Measurements from ENCODE around the gene CCDC18.
A peak's percentile ranks its signal among the peaks of the same experiment; 100 is the strongest.
"Not testable (repeated sequence)": the region's sequence is repeated elsewhere in the genome, so short reads cannot be mapped to it uniquely, and the experiment has no call there.

The CCDC18 gene

DNA sequence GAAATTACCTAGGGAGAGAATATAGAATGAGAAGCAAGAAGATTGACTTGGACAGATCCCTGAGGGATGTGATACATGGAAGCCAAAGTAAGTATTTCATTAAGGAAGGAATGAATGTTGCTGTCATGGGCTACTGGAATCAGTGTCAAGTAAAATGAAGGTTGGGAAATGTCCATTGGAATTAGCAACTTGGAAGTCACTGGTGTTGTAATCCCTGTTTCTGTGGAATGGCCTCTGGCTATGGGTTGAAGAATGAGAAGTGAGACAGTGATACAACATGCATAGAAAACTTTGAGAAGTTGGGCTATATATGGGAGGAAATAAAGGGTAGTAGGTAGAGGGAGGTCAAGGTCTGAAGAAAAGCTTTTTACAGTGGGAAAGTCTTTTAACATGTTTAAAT is 54.7 kb downstream of the CCDC18 start:
- FAIRE-seq: no peak
- no peak for DNase-seq (ENCODE audit: low spot score)

DNA sequence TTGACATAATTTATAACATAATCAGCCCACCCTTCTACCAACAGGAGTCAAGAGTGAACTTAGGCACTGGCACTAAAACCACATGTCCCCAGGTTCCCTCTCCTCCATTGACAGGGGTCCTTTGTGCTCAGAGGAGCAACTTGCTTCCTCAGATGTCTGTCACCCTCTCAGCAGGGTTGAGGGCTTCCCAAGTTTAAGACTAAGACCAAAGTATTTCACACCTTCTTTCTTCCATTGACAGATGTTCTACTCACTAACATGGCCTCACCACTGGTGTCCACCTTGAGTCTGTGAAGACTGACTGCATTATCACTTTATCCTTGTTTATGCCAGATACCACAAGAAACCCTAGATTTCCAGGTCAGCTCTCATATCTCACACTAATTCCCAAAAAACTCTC is 56.5 kb downstream of the CCDC18 start:
- no peak for DNase-seq (ENCODE audit: low spot score)
- FAIRE-seq: no peak

DNA sequence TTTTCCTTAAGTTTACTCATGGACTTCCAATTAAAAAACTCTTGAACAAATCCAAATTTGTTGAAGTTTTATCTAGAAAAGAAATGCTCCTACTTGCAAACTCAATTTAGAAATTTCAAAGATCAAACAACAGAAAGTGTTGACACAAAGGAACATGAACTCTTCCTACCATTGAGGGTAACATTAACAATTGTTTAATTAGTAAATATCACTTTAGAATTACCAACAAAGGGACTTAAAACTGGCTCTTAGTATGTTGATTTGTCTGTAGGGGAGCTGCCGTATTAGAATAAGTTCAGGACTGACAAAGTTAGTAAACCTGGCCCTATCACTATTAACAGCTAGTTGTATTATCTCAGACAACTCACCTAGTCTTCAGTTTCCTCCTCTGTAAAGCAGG is 57.9 kb downstream of the CCDC18 start:
- no peak for DNase-seq (ENCODE audit: low spot score)
- FAIRE-seq: no peak

DNA sequence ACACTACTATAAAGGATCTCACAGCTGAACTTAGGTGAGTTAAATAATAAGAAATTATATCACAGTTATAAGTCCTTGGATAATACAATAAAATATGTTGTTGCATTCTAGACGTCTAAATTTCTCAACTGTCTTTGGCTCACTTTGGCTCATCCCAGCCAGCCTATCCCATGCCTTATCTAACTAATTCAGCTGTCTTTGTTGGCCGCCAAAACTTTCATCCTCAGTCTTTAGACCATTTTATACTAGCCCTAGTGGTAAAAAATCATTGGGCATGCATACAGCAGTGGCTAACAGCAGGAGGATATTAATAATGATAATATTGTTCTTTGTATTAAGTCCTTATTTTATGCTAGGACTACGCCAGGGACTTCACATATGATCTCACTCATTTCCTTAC is 59.3 kb downstream of the CCDC18 start:
- DNase-seq (ENCODE audit: low spot score) (no peak), FAIRE-seq (no peak)

GRCh38 chr1:93243233-93243632 is 62.7 kb downstream of the CCDC18 start:
- not testable (repeated sequence) for DNase-seq (ENCODE audit: low spot score); FAIRE-seq

- DNase-seq (ENCODE audit: low spot score) (no peak), FAIRE-seq (no peak)
These were observed 64.0 kb downstream of the CCDC18 start for GRCh38 chr1:93244298-93245069.

GRCh38 chr1:93251966-93252365 is 71.4 kb downstream of the CCDC18 start:
- FAIRE-seq: no peak

GRCh38 chr1:93252598-93252997 is 72.1 kb downstream of the CCDC18 start:
- FAIRE-seq: no peak
- DNase-seq (ENCODE audit: low spot score): no peak

More at GRCh38 chr1:93251966-93252365, 71.4 kb downstream of the CCDC18 start:
- no peak for DNase-seq (ENCODE audit: low spot score)

- DNase-seq (ENCODE audit: low spot score) (peak; percentile 43), FAIRE-seq (peak; percentile 45)
These were observed 73.0 kb downstream of the CCDC18 start for GRCh38 chr1:93253516-93253915.

DNA sequence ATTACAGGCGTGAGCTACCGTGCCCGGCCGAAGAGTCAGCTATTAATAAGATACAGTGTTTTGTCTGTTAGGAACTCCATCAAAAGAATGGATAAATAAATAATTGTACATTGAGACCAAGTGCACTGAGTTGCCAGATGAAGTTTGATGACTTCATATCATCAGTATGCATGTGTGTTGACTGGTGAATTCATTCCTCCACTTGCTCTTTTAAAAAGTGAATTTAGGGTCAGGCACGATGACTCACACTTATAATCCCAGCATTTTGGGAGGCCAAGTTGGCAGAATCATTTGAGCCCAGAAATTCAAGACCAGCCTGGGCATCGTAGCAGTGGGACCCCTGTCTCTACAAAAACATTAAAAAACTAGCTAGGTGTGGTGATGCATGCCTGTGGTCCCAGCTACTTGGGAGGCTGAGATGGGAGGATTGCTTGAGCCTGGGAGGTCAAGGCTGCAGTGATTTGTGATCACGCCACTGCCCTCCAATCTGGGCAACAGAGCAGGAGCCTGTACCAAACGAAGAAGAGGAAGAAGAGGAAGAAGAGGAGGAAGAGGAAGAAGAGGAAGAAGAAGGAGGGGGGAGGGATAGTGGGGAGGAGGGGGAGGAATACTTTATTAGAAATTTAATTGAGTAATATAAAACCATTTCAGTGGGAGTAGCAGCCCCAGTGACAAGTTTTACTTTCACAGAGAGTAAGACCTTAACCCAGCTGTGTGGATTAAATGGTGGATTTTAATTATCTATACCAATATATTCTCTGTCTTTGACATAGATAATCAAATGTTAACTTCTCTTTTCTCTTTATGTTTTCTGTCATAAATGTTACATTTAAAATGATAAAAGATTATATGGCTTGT is 74.9 kb downstream of the CCDC18 start:
- FAIRE-seq (no peak), DNase-seq (ENCODE audit: low spot score) (peak; percentile 25)

DNA sequence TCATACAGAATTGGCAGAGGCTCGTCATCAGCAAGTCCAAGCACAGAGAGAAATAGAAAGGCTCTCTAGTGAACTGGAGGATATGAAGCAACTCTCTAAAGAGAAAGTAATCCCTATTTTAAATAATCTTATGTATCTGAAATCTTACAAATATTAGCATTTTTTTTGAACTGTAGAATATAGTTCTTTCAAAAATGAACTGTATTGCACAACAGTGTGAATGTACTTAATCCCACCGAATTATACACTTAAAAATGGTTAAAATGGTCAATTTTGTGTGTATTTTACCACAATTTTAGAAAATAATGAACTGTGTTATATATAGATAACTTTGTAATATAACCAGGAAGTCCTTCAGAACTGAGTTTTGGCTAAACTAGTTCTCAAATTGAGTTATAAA is 75.9 kb downstream of the CCDC18 start:
- no peak for FAIRE-seq
- DNase-seq (ENCODE audit: low spot score): no peak

DNA sequence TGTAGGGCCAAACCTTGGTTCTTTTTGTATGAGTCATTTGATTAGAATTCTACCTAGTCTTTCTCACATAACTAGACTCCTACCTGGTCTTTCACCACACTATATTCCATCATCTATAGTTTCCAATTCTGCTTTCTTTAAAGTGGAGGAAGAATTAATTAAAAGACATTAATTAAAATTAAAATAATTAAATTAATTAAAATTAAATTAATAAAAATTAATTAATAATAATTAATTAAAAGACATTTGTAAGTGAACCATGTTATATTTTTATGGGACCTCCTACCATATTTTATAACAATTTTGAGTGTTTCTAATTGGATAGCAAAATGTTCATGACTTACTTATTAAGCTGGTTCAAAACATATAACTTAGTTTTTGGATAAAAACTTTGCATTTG is 77.4 kb downstream of the CCDC18 start:
- no peak for DNase-seq (ENCODE audit: low spot score)
- FAIRE-seq: peak; percentile 80

- FAIRE-seq; DNase-seq (ENCODE audit: low spot score): not testable (repeated sequence)
These were observed 80.2 kb downstream of the CCDC18 start for GRCh38 chr1:93260726-93261125.

- FAIRE-seq (no peak), DNase-seq (ENCODE audit: low spot score) (no peak)
These were observed 82.1 kb downstream of the CCDC18 start for GRCh38 chr1:93262645-93263044.

DNA sequence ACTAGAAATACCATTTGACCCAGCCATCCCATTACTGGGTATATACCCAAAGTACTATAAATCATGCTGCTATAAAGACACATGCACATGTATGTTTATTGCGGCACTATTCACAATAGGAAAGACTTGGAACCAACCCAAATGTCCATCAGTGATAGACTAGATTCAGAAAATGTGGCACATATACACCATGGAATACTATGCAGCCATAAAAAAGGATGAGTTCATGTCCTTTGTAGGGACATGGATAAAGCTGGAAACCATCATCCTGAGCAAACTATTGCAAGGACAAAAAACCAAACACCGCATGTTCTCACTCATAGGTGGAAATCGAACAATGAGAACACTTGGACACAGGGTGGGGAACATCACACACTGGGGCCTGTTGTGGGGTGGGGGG is 88.4 kb downstream of the CCDC18 start:
- DNase-seq (ENCODE audit: low spot score); FAIRE-seq: not testable (repeated sequence)

DNA sequence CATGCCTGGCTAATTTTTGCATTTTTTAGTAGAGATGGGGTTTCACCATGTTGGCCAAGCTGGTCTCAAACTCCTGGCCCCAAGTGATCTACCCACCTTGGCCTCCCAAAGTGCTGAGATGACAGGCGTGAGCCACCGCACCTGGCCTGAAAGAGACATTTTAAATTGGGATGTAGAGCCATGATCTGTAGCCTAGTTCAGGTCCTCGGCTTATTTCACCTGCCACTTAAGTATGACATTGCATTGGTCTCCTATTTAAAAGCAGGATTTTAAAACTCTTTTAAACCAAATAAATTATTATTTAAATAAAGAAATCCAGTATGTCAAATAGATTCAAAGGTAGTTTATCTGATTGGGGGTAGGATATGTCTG is 94.7 kb downstream of the CCDC18 start:
- not testable (repeated sequence) for FAIRE-seq; DNase-seq (ENCODE audit: low spot score)

- peak; percentile 79 for DNase-seq (ENCODE audit: low spot score)
- peak; percentile 98 for FAIRE-seq
These were observed 95.2 kb downstream of the CCDC18 start for GRCh38 chr1:93275634-93276295.

DNA sequence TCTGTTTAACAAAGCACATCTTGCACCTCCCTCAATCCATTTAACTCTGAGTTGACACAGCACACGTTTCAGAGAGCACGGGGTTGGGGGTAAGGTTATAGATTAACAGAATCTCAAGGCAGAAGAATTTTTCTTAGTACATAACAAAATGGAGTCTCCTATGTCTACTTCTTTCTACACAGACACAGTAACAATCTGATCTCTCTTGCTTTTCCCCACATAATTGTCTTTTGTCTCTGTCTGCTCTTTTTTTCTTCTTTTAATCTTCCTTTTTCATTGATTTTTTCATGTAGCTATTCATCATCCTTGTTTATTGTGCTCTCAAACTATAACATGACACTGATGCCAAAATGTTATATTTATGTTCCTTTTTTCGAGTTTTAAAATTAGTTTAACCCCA is 97.0 kb downstream of the CCDC18 start:
- not testable (repeated sequence) for FAIRE-seq; DNase-seq (ENCODE audit: low spot score)

- FAIRE-seq: no peak
- DNase-seq (ENCODE audit: low spot score): no peak
These were observed 103.0 kb downstream of the CCDC18 start for GRCh38 chr1:93283496-93283895.

- DNase-seq (ENCODE audit: low spot score): no peak
These were observed 108.0 kb downstream of the CCDC18 start for GRCh38 chr1:93288558-93288957.

GRCh38 chr1:93296555-93297154 is 116.1 kb downstream of the CCDC18 start:
- no peak for DNase-seq (ENCODE audit: low spot score)
- no peak for FAIRE-seq

More at GRCh38 chr1:93288558-93288957, 108.0 kb downstream of the CCDC18 start:
- FAIRE-seq: no peak
